GM19035 (cell line): Measurements from ENCODE around the gene PITPNM3.

ENCODE experiments used
- ATAC-seq: cut with Tn5 transposase; IDR thresholded peaks from one replicate; pipeline ENCODE4 v1.9.1; 2021; ENCODE audit not compliant: unreplicated experiment

PITPNM3 gene

GRCh38 chr17:6554342-6554741 is 2.0 kb downstream of the PITPNM3 start:
- no peak for ATAC-seq

GRCh38 chr17:6551869-6552531 is 4.4 kb downstream of the PITPNM3 start:
- no peak for ATAC-seq

GRCh38 chr17:6551356-6551755 is 5.0 kb downstream of the PITPNM3 start:
- ATAC-seq, result no peak

GRCh38 chr17:6549384-6550036 is 6.8 kb downstream of the PITPNM3 start:
- ATAC-seq, result no peak

- ATAC-seq, result no peak
These were observed 7.6 kb downstream of the PITPNM3 start for GRCh38 chr17:6548578-6549330.

GRCh38 chr17:6548034-6548433 is 8.3 kb downstream of the PITPNM3 start:
- ATAC-seq, result no peak

- ATAC-seq, result no peak
These were observed 9.0 kb downstream of the PITPNM3 start for GRCh38 chr17:6547336-6547735.

- ATAC-seq, result no peak
These were observed 10.2 kb downstream of the PITPNM3 start for GRCh38 chr17:6546069-6546718.

GRCh38 chr17:6545291-6545690 is 11.1 kb downstream of the PITPNM3 start:
- no peak for ATAC-seq

- ATAC-seq, result no peak
These were observed 12.4 kb downstream of the PITPNM3 start for GRCh38 chr17:6544011-6544370.

- ATAC-seq, result no peak
These were observed 13.0 kb downstream of the PITPNM3 start for GRCh38 chr17:6543079-6544010.

- ATAC-seq, result no peak
These were observed 13.8 kb downstream of the PITPNM3 start for GRCh38 chr17:6542577-6542976.

GRCh38 chr17:6541886-6542285 is 14.5 kb downstream of the PITPNM3 start:
- no peak for ATAC-seq

- ATAC-seq, result no peak
These were observed 16.5 kb downstream of the PITPNM3 start for GRCh38 chr17:6539871-6540270.

GRCh38 chr17:6536566-6537065 is 19.7 kb downstream of the PITPNM3 start:
- ATAC-seq, result no peak

GRCh38 chr17:6536053-6536452 is 20.3 kb downstream of the PITPNM3 start:
- ATAC-seq, result no peak

- ATAC-seq, result no peak
These were observed 21.4 kb downstream of the PITPNM3 start for GRCh38 chr17:6534846-6535514.

GRCh38 chr17:6532441-6532885 is 23.9 kb downstream of the PITPNM3 start:
- no peak for ATAC-seq

- ATAC-seq, result no peak
These were observed 24.8 kb downstream of the PITPNM3 start for GRCh38 chr17:6531575-6531974.
